Measurements from ENCODE around the gene TMED10.
A peak's percentile ranks its signal among the peaks of the same experiment; 100 is the strongest.

TMED10 gene

DNA sequence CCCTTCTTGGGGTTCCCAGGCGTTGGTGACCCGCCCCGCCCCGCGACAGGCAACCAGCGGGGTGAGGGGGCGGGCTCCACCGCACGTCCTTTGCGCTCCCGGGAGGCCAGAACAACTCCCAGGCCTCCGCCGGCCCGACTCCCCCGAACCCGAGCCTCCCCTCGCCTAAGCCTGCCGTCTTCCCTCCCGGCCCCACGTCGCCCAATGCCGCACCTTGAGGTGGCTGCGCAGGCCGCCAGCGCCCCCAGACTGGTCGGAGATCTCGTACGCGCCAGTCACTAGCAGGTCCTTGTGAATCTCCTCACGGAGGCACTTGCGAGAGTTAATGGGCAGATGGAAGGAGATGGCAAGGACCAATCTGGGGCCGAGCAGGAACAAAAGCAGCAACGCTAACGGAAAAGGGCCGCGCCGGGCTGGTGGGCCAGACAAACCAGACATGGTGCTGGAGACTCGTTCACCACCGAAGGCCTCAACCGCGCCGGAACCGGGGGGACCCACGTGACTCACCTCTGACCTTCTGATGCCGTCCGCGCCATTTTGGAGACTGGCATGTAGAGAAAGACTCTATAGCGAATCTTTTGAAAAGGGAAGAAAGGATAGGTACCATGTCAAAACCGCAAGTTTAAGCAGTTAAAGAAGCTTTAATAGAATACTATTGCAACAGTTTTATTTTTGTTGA, at the start of gene TMED10:
TSS of gene TMED10 (minus strand) at position 471 of the 679 bp plus-strand sequence. CDS start at position 438, 33 bp downstream.
- peak within 1 kb of the TSS; percentile 91 for H3K4me3 ChIP-seq (ENCODE audit: low read depth, low read length)
- TF ChIP-seq, protein P1, sequence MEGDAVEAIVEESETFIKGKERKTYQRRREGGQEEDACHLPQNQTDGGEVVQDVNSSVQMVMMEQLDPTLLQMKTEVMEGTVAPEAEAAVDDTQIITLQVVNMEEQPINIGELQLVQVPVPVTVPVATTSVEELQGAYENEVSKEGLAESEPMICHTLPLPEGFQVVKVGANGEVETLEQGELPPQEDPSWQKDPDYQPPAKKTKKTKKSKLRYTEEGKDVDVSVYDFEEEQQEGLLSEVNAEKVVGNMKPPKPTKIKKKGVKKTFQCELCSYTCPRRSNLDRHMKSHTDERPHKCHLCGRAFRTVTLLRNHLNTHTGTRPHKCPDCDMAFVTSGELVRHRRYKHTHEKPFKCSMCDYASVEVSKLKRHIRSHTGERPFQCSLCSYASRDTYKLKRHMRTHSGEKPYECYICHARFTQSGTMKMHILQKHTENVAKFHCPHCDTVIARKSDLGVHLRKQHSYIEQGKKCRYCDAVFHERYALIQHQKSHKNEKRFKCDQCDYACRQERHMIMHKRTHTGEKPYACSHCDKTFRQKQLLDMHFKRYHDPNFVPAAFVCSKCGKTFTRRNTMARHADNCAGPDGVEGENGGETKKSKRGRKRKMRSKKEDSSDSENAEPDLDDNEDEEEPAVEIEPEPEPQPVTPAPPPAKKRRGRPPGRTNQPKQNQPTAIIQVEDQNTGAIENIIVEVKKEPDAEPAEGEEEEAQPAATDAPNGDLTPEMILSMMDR (IDR thresholded peaks at IDR 0.05; ENCODE audit: insufficient read depth, low read depth, low read length, missing control alignments), result no peak
- DNase-seq (ENCODE audit: low read depth), result peak; percentile 94

DNA sequence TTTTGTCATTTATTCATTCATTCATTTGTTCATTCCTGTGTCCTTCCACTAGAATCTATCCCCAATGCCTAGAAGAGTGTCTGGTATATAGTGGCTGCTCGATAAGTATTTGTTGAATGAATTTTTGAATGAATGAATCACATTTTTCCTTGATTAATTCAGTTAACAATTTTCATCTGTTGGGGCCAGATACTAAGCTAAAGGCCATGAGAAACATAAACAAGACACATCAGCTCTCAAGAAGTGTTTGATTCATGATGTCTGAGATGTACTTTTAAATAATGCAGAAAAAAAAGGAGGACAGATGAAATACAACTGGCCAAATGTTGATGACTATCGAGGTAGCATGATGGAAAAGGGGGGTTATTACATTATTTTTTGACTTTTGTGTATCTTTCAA, 48.1 kb upstream of the TMED10 start:
- no peak overlapping the region for H3K4me3 ChIP-seq (ENCODE audit: low read depth, low read length)
- DNase-seq (ENCODE audit: low read depth), result no peak
- TF ChIP-seq, protein P1 (IDR thresholded peaks at IDR 0.05; ENCODE audit: insufficient read depth, low read depth, low read length, missing control alignments), result no peak

DNA sequence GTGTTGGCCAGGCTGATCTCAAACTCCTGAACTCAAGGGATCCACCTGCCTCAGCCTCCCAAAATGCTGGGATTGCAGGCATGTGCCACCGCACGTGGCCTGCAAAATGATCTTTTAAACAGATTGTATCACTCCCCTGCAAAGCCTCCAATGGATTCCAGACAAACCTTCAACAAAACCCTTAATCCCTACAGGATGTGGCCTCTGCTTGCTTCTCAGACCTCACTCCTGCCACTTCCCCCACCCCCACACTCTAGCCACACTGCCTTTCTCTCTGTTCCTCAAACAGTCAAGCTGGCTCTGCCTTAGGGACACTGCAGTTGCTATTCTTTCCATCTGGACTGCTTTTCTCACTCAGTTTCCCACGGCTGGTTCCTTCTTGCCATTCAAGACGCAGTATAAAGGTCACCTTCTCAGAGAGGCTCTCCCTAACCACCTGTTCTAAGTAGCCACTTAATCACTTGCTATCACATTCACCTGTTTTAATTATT, 47.3 kb upstream of the TMED10 start:
- DNase-seq (ENCODE audit: low read depth), result peak; percentile 73
- TF ChIP-seq, protein P1 (IDR thresholded peaks at IDR 0.05; ENCODE audit: insufficient read depth, low read depth, low read length, missing control alignments), result no peak

DNA sequence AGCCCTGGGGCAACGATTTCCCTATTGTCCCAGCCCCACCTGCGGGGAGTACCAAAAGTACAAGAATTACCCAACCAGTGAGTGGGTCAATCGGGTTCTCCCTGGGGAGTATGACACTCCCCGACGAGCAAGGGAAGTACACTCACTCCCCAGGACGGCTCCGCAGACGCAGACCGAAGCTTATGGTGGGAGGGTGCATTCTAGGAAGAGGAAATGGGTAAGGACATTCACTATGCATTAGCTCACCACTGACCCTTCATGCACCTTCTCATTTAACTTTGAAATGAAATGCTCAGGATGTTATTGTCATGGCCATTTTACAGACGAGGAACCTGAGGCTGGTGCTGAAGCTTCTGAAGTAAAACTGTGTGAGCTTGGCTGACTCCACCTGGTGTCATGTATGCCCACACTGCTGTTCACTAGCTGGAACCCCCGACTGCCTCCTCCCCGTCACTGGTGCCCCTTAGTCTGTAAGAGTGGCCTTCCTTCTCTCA, 45.8 kb upstream of the TMED10 start:
- peak; percentile 62 for DNase-seq (ENCODE audit: low read depth)
- no peak overlapping the region for H3K4me3 ChIP-seq (ENCODE audit: low read depth, low read length)
- TF ChIP-seq, protein P1 (IDR thresholded peaks at IDR 0.05; ENCODE audit: insufficient read depth, low read depth, low read length, missing control alignments), result no peak

More for the DNA sequence above, 47.3 kb upstream of the TMED10 start:
- no peak overlapping the region for H3K4me3 ChIP-seq (ENCODE audit: low read depth, low read length)

DNA sequence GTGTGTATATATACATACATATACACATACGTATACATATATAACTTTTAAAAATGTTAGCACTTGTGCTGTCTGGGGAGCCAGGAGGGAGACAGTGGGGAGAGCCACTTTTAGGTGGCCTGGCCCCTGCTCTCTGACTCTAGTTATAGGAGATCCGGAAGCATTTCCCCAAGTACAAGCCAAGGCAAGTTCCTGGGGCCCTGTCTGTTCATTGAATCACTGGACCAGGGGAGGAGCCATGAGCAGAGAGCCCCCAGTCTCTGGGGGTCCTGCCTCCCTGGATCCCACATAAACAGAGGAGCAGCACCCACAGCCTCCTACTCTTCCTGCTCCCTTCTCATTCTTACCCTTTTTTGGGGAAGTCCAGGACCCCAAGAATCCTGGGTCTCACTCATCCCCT, 45.4 kb upstream of the TMED10 start:
- H3K4me3 ChIP-seq (ENCODE audit: low read depth, low read length), result no peak overlapping the region

DNA sequence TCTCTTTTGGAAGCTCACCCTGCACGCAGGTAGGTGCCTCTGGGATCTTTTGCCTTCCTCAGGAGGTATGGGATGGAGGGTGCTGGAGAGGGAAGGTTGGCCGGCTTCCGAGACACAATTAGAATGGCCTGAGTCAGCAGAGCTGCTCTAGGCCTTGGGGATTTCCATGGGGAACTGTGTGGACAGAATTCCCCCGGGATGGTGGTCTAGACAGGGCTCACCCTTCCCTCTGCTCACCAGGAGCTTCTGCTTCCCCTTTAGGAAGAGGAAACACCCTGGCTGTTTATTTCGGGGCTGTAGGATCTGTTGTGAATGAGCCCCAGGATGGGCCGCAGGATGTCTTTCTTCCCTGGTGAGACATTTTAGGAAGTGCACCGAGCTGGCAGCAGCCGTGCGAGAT, 43.7 kb upstream of the TMED10 start:
- DNase-seq (ENCODE audit: low read depth), result no peak
- H3K4me3 ChIP-seq (ENCODE audit: low read depth, low read length), result no peak overlapping the region
- TF ChIP-seq, protein P1 (IDR thresholded peaks at IDR 0.05; ENCODE audit: insufficient read depth, low read depth, low read length, missing control alignments), result no peak

More for the DNA sequence above, 45.4 kb upstream of the TMED10 start:
- DNase-seq (ENCODE audit: low read depth), result peak; percentile 24
- TF ChIP-seq, protein P1 (IDR thresholded peaks at IDR 0.05; ENCODE audit: insufficient read depth, low read depth, low read length, missing control alignments), result no peak
